ENCODE data around the gene MMP11.

Gene MMP11

GRCh38 chr22:23831261-23831660 is 58.6 kb downstream of the MMP11 start:
- Histone ChIP-seq H3K36me3 (replicated peaks) (peaks cover 59% of the 10 kb centered on the region), H3K4me1 (no peaks in the 10 kb centered on the region), H3K9me3 (no peaks in the 10 kb centered on the region), H3K4me3 (no peak overlapping the region), H3K27me3 (ENCODE audit: low read depth) (no peaks in the 10 kb centered on the region)
- DNase-seq (ENCODE audit: low spot score in 2 of 2) = no peak
- in situ Hi-C loops (cut with MboI; ENCODE audit: low sequenced_read_pairs) = loop anchor here (10.0 kb wide), 1 partner anchor 56 kb away; the partner anchor contains the start of gene MMP11

- DNase-seq (ENCODE audit: low spot score in 2 of 2) = no peak
- in situ Hi-C loops (cut with MboI; ENCODE audit: low sequenced_read_pairs) = loop anchor here (10.0 kb wide), 1 partner anchor 57 kb away; the partner anchor contains the start of gene MMP11
Measured at GRCh38 chr22:23831781-23832180, 59.1 kb downstream of the MMP11 start.

GRCh38 chr22:23832226-23833016 is 59.8 kb downstream of the MMP11 start:
- Histone ChIP-seq H3K27me3 (ENCODE audit: low read depth) (no peaks in the 10 kb centered on the region), H3K9me3 (no peaks in the 10 kb centered on the region), H3K4me1 (no peaks in the 10 kb centered on the region), H3K4me3 (no peak overlapping the region), H3K36me3 (replicated peaks) (peaks cover 48% of the 10 kb centered on the region)
- in situ Hi-C loops (cut with MboI; ENCODE audit: low sequenced_read_pairs) = loop anchor here (10.0 kb wide), 1 partner anchor 58 kb away; the partner anchor contains the start of gene MMP11
- DNase-seq (ENCODE audit: low spot score in 2 of 2) = no peak

More at GRCh38 chr22:23831781-23832180, 59.1 kb downstream of the MMP11 start:
- Histone ChIP-seq H3K9me3 (no peaks in the 10 kb centered on the region), H3K27me3 (ENCODE audit: low read depth) (no peaks in the 10 kb centered on the region), H3K36me3 (replicated peaks) (peaks cover 54% of the 10 kb centered on the region), H3K4me1 (no peaks in the 10 kb centered on the region), H3K4me3 (no peak overlapping the region)

- Histone ChIP-seq H3K4me1 (peaks cover 4% of the 10 kb centered on the region), H3K9me3 (no peaks in the 10 kb centered on the region), H3K27me3 (ENCODE audit: low read depth) (no peaks in the 10 kb centered on the region), H3K36me3 (replicated peaks) (peaks cover 41% of the 10 kb centered on the region), H3K4me3 (no peak overlapping the region)
- in situ Hi-C loops (cut with MboI; ENCODE audit: low sequenced_read_pairs) = loop anchor here (10.0 kb wide), 1 partner anchor 58 kb away; the partner anchor contains the start of gene MMP11
- DNase-seq (ENCODE audit: low spot score in 2 of 2) = no peak
Measured at GRCh38 chr22:23833017-23833751, 60.5 kb downstream of the MMP11 start.
